T-helper 2 cell treated with Interferon-gamma antibody and Interleukin-4, amounts not matched to agents 5 μg/mL and 100 μg/mL, for 36 hours (primary cell): ENCODE results near the gene COPG2.
"Not testable (repeated sequence)": the region's sequence is repeated elsewhere in the genome, so short reads cannot be mapped to it uniquely, and the experiment has no call there.

Experiments
- DNase-seq: peaks from one replicate; pipeline ENCODE4 v3.0.0; 2021; ENCODE audit warnings: low spot score
- H3K27ac Mint-ChIP-seq: one replicate; pipeline ENCODE4 v1.8.0; 2021; ENCODE audit warnings: mild to moderate bottlenecking, mixed read lengths
- H3K27me3 Mint-ChIP-seq: one replicate; pipeline ENCODE4 v1.8.0; 2021; ENCODE audit warnings: low read depth, mixed read lengths
- H3K36me3 Mint-ChIP-seq: one replicate; pipeline ENCODE4 v1.8.0; 2021; ENCODE audit warnings: low read depth, mixed read lengths
- H3K4me1 Mint-ChIP-seq: one replicate; pipeline ENCODE4 v1.8.0; 2021; ENCODE audit warnings: low read depth, mixed read lengths
- H3K4me3 Mint-ChIP-seq: one replicate; pipeline ENCODE4 v1.8.0; 2022; ENCODE audit warnings: mild to moderate bottlenecking, moderate library complexity, mixed read lengths
- H3K9me3 Mint-ChIP-seq: one replicate; pipeline ENCODE4 v1.8.0; 2021; ENCODE audit warnings: mixed read lengths

Gene COPG2, protein sequence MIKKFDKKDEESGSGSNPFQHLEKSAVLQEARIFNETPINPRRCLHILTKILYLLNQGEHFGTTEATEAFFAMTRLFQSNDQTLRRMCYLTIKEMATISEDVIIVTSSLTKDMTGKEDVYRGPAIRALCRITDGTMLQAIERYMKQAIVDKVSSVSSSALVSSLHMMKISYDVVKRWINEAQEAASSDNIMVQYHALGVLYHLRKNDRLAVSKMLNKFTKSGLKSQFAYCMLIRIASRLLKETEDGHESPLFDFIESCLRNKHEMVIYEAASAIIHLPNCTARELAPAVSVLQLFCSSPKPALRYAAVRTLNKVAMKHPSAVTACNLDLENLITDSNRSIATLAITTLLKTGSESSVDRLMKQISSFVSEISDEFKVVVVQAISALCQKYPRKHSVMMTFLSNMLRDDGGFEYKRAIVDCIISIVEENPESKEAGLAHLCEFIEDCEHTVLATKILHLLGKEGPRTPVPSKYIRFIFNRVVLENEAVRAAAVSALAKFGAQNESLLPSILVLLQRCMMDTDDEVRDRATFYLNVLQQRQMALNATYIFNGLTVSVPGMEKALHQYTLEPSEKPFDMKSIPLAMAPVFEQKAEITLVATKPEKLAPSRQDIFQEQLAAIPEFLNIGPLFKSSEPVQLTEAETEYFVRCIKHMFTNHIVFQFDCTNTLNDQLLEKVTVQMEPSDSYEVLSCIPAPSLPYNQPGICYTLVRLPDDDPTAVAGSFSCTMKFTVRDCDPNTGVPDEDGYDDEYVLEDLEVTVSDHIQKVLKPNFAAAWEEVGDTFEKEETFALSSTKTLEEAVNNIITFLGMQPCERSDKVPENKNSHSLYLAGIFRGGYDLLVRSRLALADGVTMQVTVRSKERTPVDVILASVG

DNA sequence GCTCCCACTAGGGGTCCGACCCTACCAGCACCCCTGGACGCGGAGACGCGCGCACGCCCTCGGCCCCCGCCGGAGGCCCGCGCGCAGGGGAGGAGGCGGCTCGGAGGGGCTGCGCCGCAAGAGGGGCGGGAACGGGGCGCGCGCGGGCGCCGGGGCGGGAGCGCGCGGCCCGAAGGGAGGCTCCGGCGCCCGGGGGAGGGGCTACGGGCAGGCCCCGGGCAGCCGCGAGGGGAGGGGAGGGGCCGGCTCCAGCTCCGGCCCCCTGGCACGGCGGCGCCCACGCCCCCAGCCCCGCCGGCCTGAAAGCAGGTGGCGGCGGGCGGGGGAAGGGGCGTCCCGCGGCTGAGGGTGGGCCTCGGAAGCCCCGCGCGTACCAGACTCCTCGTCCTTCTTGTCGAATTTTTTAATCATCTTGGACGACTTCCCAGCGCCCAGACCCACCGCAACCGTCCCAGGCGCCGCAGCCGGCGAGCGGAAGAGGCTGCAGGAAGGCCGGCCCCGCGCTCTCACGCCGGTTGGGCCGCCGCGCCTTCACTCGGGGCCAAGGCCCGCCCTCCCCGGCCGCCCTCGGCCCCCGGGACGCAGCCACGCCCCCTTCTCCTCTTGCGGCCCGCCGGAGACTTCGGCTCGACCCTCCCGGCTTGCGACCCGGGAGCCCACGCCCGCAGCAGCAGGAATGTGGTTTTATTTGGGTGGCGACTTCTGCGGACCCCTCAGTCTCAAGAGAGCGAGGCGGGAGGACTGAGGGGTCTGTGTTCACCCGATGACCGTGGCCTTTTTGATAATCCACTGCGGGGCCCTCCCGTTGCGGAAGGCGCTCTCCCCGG lies at the start of gene COPG2:
Gene COPG2, minus strand, starts transcription at position 491 of the 827 bp plus-strand sequence. Its CDS starts 80 bp downstream, at position 411.
- peak within 1 kb of the TSS; percentile 76 for H3K27ac Mint-ChIP-seq
- peaks cover 19% of the 10 kb centered on the region for H3K4me1 Mint-ChIP-seq

DNA sequence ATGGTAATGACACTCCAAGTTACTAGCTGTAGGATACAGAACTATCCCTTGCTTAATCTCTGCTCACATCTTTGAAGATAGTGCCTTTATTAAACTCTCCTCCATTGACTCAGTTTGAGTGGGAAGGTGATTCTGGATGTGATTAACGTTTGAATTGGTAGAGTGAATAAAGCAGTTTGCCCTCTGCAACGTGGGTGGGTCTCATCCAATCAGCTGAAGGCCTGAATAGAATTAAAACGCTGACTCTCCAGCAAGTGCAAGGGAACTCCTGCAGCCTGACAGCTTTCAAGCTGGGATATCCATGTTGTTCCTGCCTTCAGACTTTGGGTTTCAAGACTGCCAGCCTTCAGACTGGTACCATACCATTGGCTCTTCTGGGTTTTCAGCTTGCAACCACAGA lies 43.9 kb upstream of the COPG2 start:
- H3K36me3 Mint-ChIP-seq: no peaks in the 10 kb centered on the region
- no peak overlapping the region for H3K4me3 Mint-ChIP-seq

More for the DNA sequence above, at the start of gene COPG2:
- Mint-ChIP-seq H3K4me3 (peak within 1 kb of the TSS; percentile 86), H3K36me3 (no peaks in the 10 kb centered on the region), H3K9me3 (no peaks in the 10 kb centered on the region), H3K27me3 (peaks cover 7% of the 10 kb centered on the region)
- peak; percentile 87 for DNase-seq

GRCh38 chr7:130708766-130709165 lies 40.2 kb upstream of the COPG2 start:
- DNase-seq: no peak
- H3K36me3 Mint-ChIP-seq: no peaks in the 10 kb centered on the region
- no peak overlapping the region for H3K27ac Mint-ChIP-seq
- no peaks in the 10 kb centered on the region for H3K4me1 Mint-ChIP-seq
- peaks cover 15% of the 10 kb centered on the region for H3K9me3 Mint-ChIP-seq
- no peak overlapping the region for H3K4me3 Mint-ChIP-seq
- peaks cover 19% of the 10 kb centered on the region for H3K27me3 Mint-ChIP-seq

More for the DNA sequence above, 43.9 kb upstream of the COPG2 start:
- Mint-ChIP-seq H3K27ac (no peak overlapping the region), H3K9me3 (no peaks in the 10 kb centered on the region), H3K4me1 (no peaks in the 10 kb centered on the region), H3K27me3 (peaks cover 5% of the 10 kb centered on the region)
- no peak for DNase-seq

- no peaks in the 10 kb centered on the region for H3K4me1 Mint-ChIP-seq
- DNase-seq: no peak
These were observed 39.5 kb upstream of the COPG2 start for GRCh38 chr7:130708001-130708400.

DNA sequence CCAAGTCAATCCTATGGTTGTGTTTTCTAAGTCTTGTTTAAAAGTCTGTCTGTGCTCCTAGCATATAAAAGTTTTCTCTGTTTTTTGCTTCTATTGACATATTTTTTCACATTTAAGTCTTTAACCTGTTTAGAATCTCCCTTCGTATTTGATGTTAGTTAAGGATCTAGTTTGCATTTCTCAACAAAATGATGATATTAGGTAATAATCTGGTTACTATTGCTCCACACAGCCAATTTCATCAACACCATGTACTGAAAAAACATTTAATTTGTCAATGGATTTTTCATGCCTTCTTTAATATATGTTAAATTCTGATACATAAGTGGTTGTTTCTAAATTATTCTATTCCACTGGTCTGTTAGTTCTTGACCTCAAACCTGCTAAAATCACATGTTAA lies 35.3 kb upstream of the COPG2 start:
- Mint-ChIP-seq H3K9me3 (peaks cover 15% of the 10 kb centered on the region), H3K4me1 (no peaks in the 10 kb centered on the region), H3K36me3 (no peaks in the 10 kb centered on the region), H3K27ac (no peak overlapping the region), H3K27me3 (peaks cover 19% of the 10 kb centered on the region), H3K4me3 (no peak overlapping the region)
- no peak for DNase-seq

More at GRCh38 chr7:130708001-130708400, 39.5 kb upstream of the COPG2 start:
- no peak overlapping the region for H3K27ac Mint-ChIP-seq
- no peak overlapping the region for H3K4me3 Mint-ChIP-seq
- H3K9me3 Mint-ChIP-seq: peaks cover 15% of the 10 kb centered on the region
- H3K36me3 Mint-ChIP-seq: no peaks in the 10 kb centered on the region
- peaks cover 19% of the 10 kb centered on the region for H3K27me3 Mint-ChIP-seq

DNA sequence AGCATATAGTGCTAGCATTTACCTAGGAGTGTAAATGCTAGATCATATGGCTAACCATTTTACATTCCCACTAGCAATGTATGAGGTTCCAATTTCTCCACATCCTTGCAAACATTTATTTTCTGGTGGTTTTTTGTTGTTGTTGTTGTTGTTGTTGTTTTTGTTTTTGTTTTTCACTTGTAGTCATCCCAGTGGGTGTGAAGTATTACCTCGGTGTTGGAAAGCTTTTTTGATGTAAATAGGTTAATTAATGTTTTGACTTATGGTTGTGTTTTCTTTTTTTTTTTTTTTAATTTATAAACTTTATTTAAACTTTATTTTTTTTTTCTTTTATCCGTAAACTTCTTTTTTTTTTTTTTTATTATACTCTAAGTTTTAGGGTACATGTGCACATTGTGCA lies 33.1 kb upstream of the COPG2 start:
- H3K36me3 Mint-ChIP-seq: no peaks in the 10 kb centered on the region
- peaks cover 7% of the 10 kb centered on the region for H3K9me3 Mint-ChIP-seq
- H3K27ac Mint-ChIP-seq: no peak overlapping the region
- DNase-seq: no peak
- H3K4me1 Mint-ChIP-seq: no peaks in the 10 kb centered on the region
- peaks cover 17% of the 10 kb centered on the region for H3K27me3 Mint-ChIP-seq
- H3K4me3 Mint-ChIP-seq: no peak overlapping the region

DNA sequence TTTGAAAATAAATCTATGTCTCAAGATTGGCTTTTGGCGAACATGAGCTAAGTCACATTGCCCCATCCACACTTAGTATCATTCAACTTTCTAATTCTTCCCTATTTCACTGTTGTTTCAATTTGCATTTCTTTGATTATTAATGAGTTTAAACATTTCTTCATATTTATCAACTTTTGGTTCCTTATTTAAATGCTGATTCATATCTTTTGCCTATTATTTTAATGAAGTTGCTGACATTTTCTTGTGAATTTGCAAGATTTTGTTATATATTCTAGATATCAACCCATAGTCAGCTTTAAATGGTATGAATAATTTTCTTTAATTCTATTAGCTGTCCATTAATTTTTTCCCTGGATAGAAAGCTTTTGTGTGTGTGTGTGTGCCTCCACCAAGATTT lies 32.2 kb upstream of the COPG2 start:
- no peak for DNase-seq
- H3K4me1 Mint-ChIP-seq: no peaks in the 10 kb centered on the region
- H3K27ac Mint-ChIP-seq: no peak overlapping the region
- no peaks in the 10 kb centered on the region for H3K36me3 Mint-ChIP-seq
- peaks cover 11% of the 10 kb centered on the region for H3K27me3 Mint-ChIP-seq
- no peaks in the 10 kb centered on the region for H3K9me3 Mint-ChIP-seq
- no peak overlapping the region for H3K4me3 Mint-ChIP-seq

GRCh38 chr7:130699686-130700085 lies 31.1 kb upstream of the COPG2 start:
- DNase-seq: no peak
- Mint-ChIP-seq H3K4me1 (no peaks in the 10 kb centered on the region), H3K27ac (no peak overlapping the region), H3K4me3 (no peak overlapping the region), H3K27me3 (peaks cover 9% of the 10 kb centered on the region), H3K9me3 (no peaks in the 10 kb centered on the region), H3K36me3 (no peaks in the 10 kb centered on the region)

- peaks cover 5% of the 10 kb centered on the region for H3K27me3 Mint-ChIP-seq
- H3K36me3 Mint-ChIP-seq: no peaks in the 10 kb centered on the region
- no peaks in the 10 kb centered on the region for H3K9me3 Mint-ChIP-seq
- no peaks in the 10 kb centered on the region for H3K4me1 Mint-ChIP-seq
- no peak overlapping the region for H3K27ac Mint-ChIP-seq
- H3K4me3 Mint-ChIP-seq: no peak overlapping the region
- no peak for DNase-seq
These were observed 29.3 kb upstream of the COPG2 start for GRCh38 chr7:130697820-130698219.

GRCh38 chr7:130695840-130696239 lies 27.3 kb upstream of the COPG2 start:
- Mint-ChIP-seq H3K9me3 (peaks cover 11% of the 10 kb centered on the region), H3K4me1 (no peaks in the 10 kb centered on the region)

DNA sequence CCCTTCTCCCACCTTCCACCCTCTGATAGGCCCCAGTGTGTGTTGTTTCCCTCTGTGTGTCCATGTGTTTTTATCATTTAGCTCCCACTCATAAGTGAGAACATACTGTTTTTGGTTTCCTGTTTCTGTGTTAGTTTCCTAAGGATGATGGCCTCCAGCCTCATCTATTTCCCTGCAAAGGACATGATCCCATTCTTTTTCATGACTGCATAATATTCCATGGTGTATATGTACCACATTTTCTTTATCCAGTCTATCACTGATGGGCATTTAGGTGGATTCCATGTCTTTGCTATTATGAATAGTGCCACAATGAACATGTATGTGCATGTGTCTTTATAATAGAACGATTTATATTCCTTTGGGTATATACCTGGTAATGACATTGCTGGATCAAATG lies 23.8 kb upstream of the COPG2 start:
- H3K9me3 Mint-ChIP-seq: peaks cover 11% of the 10 kb centered on the region
- not testable (repeated sequence) for H3K36me3 Mint-ChIP-seq, H3K4me3 Mint-ChIP-seq, H3K4me1 Mint-ChIP-seq, DNase-seq, H3K27me3 Mint-ChIP-seq, H3K27ac Mint-ChIP-seq

More at GRCh38 chr7:130695840-130696239, 27.3 kb upstream of the COPG2 start:
- no peak for DNase-seq
- peaks cover 5% of the 10 kb centered on the region for H3K27me3 Mint-ChIP-seq
- no peak overlapping the region for H3K27ac Mint-ChIP-seq
- H3K36me3 Mint-ChIP-seq: no peaks in the 10 kb centered on the region
- no peak overlapping the region for H3K4me3 Mint-ChIP-seq

GRCh38 chr7:130689683-130690082 lies 21.1 kb upstream of the COPG2 start:
- Mint-ChIP-seq H3K4me1 (no peaks in the 10 kb centered on the region), H3K36me3 (no peaks in the 10 kb centered on the region), H3K27ac (no peak overlapping the region), H3K9me3 (peaks cover 20% of the 10 kb centered on the region), H3K27me3 (no peaks in the 10 kb centered on the region), H3K4me3 (no peak overlapping the region)
- DNase-seq: no peak

GRCh38 chr7:130683026-130683425 lies 14.5 kb upstream of the COPG2 start:
- no peaks in the 10 kb centered on the region for H3K4me1 Mint-ChIP-seq
- no peak overlapping the region for H3K4me3 Mint-ChIP-seq
- H3K27ac Mint-ChIP-seq: no peak overlapping the region
- peaks cover 4% of the 10 kb centered on the region for H3K27me3 Mint-ChIP-seq
- no peaks in the 10 kb centered on the region for H3K36me3 Mint-ChIP-seq
- peaks cover 8% of the 10 kb centered on the region for H3K9me3 Mint-ChIP-seq
- no peak for DNase-seq
